Suprapubic skin (tissue), 3 donors: ENCODE results near the gene GLE1.

Experiments used
- CTCF ChIP-seq, 2 donors: fragments of 200-600 bp in 1 of 2; fragments of 450-650 bp in 1 of 2; sonication (generic) in 1 of 2; IDR thresholded peaks; one replicate each; pipeline ENCODE4 v1.5.1; 2016 to 2019; ENCODE audit warnings: antibody characterized with exemption in 2 of 2, mild to moderate bottlenecking in 1 of 2, moderate library complexity in 1 of 2
- POLR2AphosphoS5 ChIP-seq, 3 donors: sonication (generic); formaldehyde crosslinking; IDR thresholded peaks; one replicate each; pipeline ENCODE4 v1.6.1; 2017; ENCODE audit warnings: antibody characterized with exemption in 3 of 3

DNA sequence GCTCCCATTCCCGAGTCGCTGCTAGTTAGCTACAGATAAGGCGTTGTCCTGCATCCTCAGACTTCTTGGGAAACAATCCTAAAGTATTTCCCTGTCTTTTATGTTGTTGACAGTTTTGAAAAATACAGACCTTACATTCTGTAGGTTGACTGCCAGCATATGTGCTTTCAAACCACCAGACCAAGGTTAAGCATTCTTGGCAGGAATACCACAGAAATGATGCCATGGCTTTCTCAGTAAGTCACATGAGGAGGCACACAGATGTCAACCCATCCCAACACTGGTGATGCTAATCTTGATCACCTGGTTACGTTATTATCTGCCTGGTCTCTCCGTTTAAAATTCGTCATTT, 871 bp downstream of the GLE1 start:
- TF ChIP-seq POLR2AphosphoS5 (IDR thresholded peaks at IDR 0.05) (no peak), CTCF (IDR thresholded peaks at IDR 0.05) (no peak)
